HUES64 (cell line): ENCODE data around the gene LIMD2.

Experiments used
- H3K27ac ChIP-seq: 2 replicates; pipeline ENCODE4 v1.7.0; 2013; ENCODE audit warnings: low read depth, low read length, inconsistent platforms
- H3K27me3 ChIP-seq: 2 replicates; pipeline ENCODE4 v1.6.1; 2013; ENCODE audit warnings: mild to moderate bottlenecking, low read length; ENCODE audit not compliant: insufficient read depth
- H3K36me3 ChIP-seq: 2 replicates; pipeline ENCODE4 v1.6.1; 2013; ENCODE audit warnings: mild to moderate bottlenecking, low read length; ENCODE audit not compliant: insufficient read depth
- H3K4me1 ChIP-seq: 2 replicates; pipeline ENCODE4 v1.6.1; 2013; ENCODE audit warnings: mild to moderate bottlenecking, low read length, moderate library complexity; ENCODE audit not compliant: insufficient read depth
- H3K4me3 ChIP-seq: 2 replicates; pipeline ENCODE4 v1.5.1; 2013; ENCODE audit warnings: mild to moderate bottlenecking, low read length, moderate library complexity
- H3K9ac ChIP-seq: 2 replicates; pipeline ENCODE4 v1.6.1; 2013; ENCODE audit warnings: mild to moderate bottlenecking, low read depth, low read length
- H3K9me3 ChIP-seq: 2 replicates; pipeline ENCODE4 v1.6.1; 2013; ENCODE audit warnings: low read depth, low read length; ENCODE audit not compliant: insufficient read depth
- WGBS: fragments of 150-250, 120-280 bp; methylation state at CpG from one replicate; pipeline ENCODE4 v1.1.7; 2013; ENCODE audit warnings: missing lambda C conversion rate; 5-methylcytosine and 5-hydroxymethylcytosine counted together

Gene LIMD2

GRCh38 chr17:63647936-63648335, 52.0 kb downstream of the LIMD2 start:
- peaks cover 14% of the 10 kb centered on the region for H3K36me3 ChIP-seq
- no peaks in the 10 kb centered on the region for H3K27me3 ChIP-seq
- no peak overlapping the region for H3K9ac ChIP-seq
- H3K4me3 ChIP-seq: no peak overlapping the region
- H3K27ac ChIP-seq: peak overlapping the region; percentile 51; the same call in 1 of the 2 replicates
- H3K4me1 ChIP-seq: peaks cover 13% of the 10 kb centered on the region
- no peaks in the 10 kb centered on the region for H3K9me3 ChIP-seq

- Histone ChIP-seq H3K27ac (peak overlapping the region; percentile 1; the same call in 1 of the 2 replicates), H3K36me3 (peaks cover 7% of the 10 kb centered on the region), H3K27me3 (no peaks in the 10 kb centered on the region), H3K4me1 (peaks cover 13% of the 10 kb centered on the region), H3K4me3 (no peak overlapping the region), H3K9ac (no peak overlapping the region), H3K9me3 (no peaks in the 10 kb centered on the region)
- 64% methylated on average over 4 of the region's 4 CpGs for WGBS
These were observed 52.7 kb downstream of the LIMD2 start for GRCh38 chr17:63647065-63647725.

GRCh38 chr17:63646488-63646806, 53.5 kb downstream of the LIMD2 start:
- no peak overlapping the region for H3K27ac ChIP-seq
- peaks cover 5% of the 10 kb centered on the region; the same call in 1 of the 2 replicates for H3K36me3 ChIP-seq
- H3K4me1 ChIP-seq: peaks cover 13% of the 10 kb centered on the region
- H3K9ac ChIP-seq: no peak overlapping the region
- 100% methylated on average over 1 of the region's 1 CpG for WGBS
- no peaks in the 10 kb centered on the region for H3K27me3 ChIP-seq
- H3K4me3 ChIP-seq: no peak overlapping the region
- no peaks in the 10 kb centered on the region for H3K9me3 ChIP-seq
